Central memory CD8-positive, alpha-beta T cell (primary cell): ENCODE results near the gene ADGRA1.

Source experiments
- ATAC-seq: fragments of 150-1000 bp; cut with Tn5 transposase; replicated peaks from 2 replicates; pipeline ENCODE4 v1.10.0; 2022; ENCODE audit warnings: mild to moderate bottlenecking, moderate FRiP score, moderate number of reproducible peaks; ENCODE audit not compliant: poor library complexity, severe bottlenecking; ENCODE audit errors: extremely low read depth
- DNase-seq, 2 donors: peaks; one replicate each; pipeline ENCODE4 v3.0.0; 2021; ENCODE audit warnings: low spot score in 2 of 2
- H3K27ac Mint-ChIP-seq: one replicate; pipeline ENCODE4 v1.8.0; 2022; ENCODE audit warnings: low read depth, mild to moderate bottlenecking, moderate library complexity, mixed read lengths
- H3K27me3 Mint-ChIP-seq: one replicate; pipeline ENCODE4 v1.8.0; 2022; ENCODE audit warnings: mixed read lengths
- H3K36me3 Mint-ChIP-seq: one replicate; pipeline ENCODE4 v1.8.0; 2022; ENCODE audit warnings: mild to moderate bottlenecking, moderate library complexity, mixed read lengths; ENCODE audit not compliant: insufficient read depth
- H3K4me1 Mint-ChIP-seq: one replicate; pipeline ENCODE4 v1.8.0; 2022; ENCODE audit warnings: mixed read lengths
- H3K4me3 Mint-ChIP-seq: one replicate; pipeline ENCODE4 v1.8.0; 2022; ENCODE audit warnings: mild to moderate bottlenecking, moderate library complexity, mixed read lengths
- H3K9me3 Mint-ChIP-seq: one replicate; pipeline ENCODE4 v1.8.0; 2022; ENCODE audit warnings: mixed read lengths

The ADGRA1 gene

DNA sequence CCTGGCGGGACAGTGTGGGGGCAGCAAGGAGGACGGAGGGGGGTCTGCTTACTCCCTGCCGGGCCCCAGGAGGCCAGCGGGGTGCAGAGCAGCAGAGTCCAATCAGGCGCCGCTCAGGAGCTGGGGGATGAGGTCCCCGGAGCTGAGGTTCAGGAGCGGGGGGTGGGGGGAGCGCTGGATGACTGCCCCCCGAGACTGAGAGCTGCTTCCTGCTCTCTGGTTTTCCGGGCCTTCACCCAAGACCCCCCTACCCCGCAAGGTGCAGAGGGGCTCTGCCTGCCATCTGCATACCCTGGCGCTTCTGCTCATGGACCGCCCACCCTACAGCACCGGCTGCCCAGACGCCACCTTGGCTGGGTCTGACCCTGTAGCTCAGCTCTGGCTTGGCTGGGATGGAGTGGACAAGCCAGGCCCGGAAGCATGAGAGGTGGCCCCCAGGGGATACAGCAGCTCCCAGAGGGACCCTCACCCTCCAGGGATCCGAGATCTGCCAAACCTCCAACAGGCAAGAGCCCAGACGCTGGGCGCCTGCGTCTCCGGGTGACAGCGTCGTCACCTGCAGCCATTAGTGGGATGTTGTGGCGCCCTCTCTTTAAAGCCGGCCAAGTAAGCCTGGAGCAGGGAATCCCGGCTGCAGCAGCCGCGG lies 73.2 kb downstream of the ADGRA1 start:
- Mint-ChIP-seq H3K36me3 (no peaks in the 10 kb centered on the region), H3K4me3 (peak overlapping the region; percentile 61), H3K27me3 (peaks cover 18% of the 10 kb centered on the region), H3K4me1 (peaks cover 6% of the 10 kb centered on the region), H3K27ac (no peak overlapping the region), H3K9me3 (no peaks in the 10 kb centered on the region)
- ATAC-seq (no peak), DNase-seq (no peak)

DNA sequence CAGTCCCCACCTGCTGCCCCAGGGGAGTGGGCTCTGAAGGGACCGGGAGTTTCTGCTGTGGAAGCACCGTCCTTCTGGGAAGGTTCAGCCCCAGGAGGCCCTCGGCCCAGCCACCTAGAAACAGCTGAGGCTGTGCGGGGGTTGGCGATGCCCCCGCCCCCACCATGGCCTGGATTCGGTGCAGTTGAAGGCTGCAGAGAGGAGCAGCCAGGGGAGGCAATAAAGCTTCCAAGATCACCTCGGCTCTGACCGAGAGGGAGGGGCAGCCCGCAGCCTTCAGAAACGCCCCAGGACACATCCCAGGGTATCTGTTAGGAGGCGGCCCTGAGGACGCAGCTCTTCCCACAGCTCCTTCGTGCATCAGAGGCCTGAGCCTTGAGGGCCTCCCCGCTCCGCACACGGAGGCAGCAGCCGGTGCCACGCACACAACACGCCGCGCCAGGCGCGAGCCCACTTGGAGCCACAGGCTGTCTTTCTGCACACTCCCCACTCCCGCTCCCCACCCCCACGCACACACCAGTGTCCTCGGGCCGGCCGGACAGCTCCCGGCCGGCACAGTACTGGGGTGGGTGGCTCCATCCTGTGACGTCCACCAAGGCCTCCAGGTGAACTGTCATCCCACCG lies 73.9 kb downstream of the ADGRA1 start:
- H3K27ac Mint-ChIP-seq = no peak overlapping the region
- ATAC-seq = no peak
- H3K27me3 Mint-ChIP-seq = peaks cover 18% of the 10 kb centered on the region
- H3K36me3 Mint-ChIP-seq = no peaks in the 10 kb centered on the region
- DNase-seq = no peak
- no peaks in the 10 kb centered on the region for H3K9me3 Mint-ChIP-seq
- H3K4me1 Mint-ChIP-seq = peaks cover 6% of the 10 kb centered on the region
- H3K4me3 Mint-ChIP-seq = peak overlapping the region; percentile 61

DNA sequence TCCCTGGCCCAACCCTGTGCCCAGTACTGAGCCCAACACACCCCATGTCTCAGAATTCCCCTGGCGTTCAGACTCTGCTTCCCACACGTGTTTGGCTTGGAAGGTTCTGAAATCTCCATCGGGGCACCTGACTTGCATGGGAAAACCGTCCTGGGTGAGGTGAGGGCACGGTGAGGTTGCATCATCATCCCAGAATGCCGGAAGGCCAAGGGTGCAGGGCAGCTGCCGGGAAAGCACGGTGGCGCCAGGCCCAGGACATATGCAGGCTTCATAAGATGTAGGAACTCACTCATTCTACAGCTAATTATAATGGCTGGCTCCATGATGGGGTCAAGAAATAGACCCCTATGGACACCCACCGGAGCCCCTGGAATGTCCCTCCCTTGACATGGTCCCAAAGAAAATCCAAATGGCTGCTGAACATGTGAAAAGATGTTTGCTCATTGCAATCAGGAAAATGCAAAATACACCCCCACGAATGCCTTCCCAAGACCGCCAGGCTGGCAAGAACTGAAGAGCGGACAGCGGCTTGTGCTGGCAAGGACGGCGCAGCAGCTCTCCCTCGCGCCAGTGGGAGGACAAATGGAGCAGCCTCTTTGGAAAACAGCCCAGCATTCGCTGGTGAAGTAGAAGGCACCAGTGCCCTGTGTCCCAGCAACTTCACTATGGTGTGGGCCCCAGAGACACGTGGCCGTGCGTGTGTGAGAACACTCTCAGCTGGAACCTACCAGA lies 74.6 kb downstream of the ADGRA1 start:
- Mint-ChIP-seq H3K4me1 (peaks cover 6% of the 10 kb centered on the region), H3K9me3 (no peaks in the 10 kb centered on the region), H3K27ac (no peak overlapping the region), H3K4me3 (no peak overlapping the region), H3K36me3 (no peaks in the 10 kb centered on the region), H3K27me3 (peaks cover 18% of the 10 kb centered on the region)
- ATAC-seq = no peak
- DNase-seq = no peak

DNA sequence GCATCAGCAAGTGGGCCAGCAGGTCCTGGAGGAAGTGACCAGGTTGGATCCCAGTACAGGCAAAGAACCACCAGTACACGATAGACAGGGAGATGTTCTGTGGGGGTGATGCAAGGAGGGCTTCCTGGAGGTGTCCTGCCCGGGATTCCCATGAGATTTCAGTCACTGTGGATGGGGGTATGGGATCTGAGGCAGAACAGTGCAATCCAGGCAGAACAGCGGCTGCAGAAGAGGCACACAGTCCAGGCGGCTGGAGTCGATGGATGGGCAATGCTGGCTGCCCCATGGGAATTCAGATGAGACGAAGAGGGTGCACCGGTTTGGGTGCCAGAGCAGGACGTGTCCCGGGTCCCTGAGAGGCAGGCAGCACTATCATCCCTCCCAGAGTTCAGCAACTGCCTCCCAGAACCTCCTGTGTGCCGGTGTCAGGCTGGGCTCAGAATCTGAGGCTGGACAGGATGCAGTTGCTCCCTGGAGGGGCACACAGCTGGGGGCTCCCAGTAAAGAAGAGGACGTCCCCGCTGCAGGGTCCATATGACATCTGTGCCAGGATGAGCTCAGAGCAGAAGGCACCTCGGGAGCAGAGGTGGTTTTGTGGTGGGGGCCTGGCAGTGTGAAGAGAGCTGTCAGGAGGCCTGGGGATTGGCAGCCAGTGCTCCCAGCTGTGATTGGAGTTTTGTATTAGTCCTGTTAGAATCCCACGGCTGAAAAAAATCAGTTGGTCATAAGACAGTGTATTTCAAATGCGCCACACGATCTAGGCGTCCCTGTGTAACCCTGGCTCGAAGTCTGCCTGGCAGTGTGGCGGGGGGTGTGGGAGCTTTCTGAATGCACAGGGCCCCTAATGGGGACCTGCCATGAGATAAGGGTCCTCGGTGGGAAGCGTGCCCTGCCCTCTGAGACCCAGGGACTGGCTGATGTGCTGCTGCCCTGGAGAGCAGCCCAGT lies 75.5 kb downstream of the ADGRA1 start:
- H3K9me3 Mint-ChIP-seq = no peaks in the 10 kb centered on the region
- no peak overlapping the region for H3K4me3 Mint-ChIP-seq
- H3K27ac Mint-ChIP-seq = no peak overlapping the region
- H3K27me3 Mint-ChIP-seq = peaks cover 18% of the 10 kb centered on the region
- no peaks in the 10 kb centered on the region for H3K36me3 Mint-ChIP-seq
- DNase-seq (no peak), ATAC-seq (no peak)
- peaks cover 6% of the 10 kb centered on the region for H3K4me1 Mint-ChIP-seq

DNA sequence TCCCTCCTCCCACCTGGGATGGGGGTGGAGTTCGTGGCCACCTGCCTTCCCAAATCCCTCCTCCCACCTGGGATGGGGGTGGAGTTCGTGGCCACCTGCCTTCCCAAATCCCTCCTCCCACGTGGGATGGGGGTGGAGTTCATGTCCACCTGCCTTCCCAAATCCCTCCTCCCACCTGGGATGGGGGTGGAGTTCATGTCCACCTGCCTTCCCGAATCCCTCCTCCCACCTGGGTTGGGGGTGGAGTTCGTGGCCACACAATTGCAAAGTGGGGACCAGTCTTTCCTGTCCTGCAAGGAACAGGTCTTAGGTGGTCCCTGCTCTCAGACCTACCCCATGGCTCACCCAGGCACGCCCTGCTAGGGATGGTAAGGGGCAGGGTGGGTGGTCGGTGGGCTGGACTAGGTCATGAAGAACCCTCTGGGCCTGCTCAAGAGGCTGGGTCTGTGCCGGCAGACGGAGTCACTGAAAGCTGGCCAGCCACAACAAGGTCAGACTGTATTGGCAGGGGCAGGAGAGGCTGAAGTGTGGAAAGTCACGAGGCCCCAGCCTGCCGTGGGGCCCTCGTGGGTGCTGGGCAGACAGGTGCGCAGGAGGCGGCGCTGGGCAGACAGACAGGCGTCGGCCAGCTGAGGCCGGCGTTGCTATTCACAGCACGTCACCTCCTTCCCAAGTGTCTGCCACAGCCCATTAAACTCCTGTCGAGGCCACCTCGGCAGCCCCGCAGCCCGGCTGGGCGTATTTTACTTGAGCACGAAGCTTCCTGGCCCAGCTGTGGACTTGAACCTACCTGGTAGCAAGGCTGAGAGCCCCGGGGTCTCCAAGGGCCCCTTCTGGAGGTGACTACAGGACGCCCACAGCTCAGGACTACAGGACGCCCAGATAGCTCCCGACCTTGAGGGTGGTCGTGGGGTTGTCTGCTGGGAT lies 76.4 kb downstream of the ADGRA1 start:
- no peak overlapping the region for H3K27ac Mint-ChIP-seq

DNA sequence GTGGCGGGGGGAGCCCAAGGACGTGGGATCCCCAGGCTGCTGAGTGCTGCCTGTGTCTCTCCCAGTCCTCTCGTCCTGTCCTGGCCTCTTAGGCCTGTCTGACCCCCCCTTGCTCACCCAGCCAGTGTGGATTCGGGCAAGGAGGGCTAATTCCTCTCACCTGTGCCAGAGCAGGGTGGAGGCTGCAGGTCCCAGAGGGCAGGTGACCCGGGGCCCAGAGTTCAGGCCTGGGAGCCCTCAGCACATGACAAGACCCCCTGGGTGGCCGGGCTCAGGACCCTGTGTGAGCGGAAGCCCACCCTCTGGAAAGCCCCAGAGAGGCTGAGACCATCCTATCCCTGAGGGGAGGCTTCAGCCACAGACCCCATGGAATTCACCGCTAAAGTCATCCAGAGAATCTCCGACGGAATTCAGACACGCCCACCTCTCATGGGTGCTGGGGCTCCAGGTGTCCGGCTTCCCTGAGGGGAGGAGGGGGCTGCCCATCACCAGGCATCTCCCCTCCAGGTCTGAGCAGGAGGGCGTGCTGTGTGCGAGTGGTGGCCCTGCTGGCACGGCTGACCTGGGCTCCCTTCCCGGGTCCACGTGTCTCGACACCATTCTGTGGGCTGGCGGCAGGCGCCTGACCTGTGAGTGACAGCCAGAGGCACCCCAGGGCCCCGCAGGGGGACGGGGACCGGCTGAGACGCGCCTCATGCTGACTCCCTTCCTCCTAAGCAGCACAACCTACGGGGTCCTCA lies 77.3 kb downstream of the ADGRA1 start:
- no peak for DNase-seq
- Mint-ChIP-seq H3K27me3 (peaks cover 18% of the 10 kb centered on the region), H3K27ac (no peak overlapping the region), H3K4me3 (no peak overlapping the region), H3K4me1 (peaks cover 6% of the 10 kb centered on the region), H3K9me3 (no peaks in the 10 kb centered on the region), H3K36me3 (no peaks in the 10 kb centered on the region)
- ATAC-seq = no peak

More for the DNA sequence above, 76.4 kb downstream of the ADGRA1 start:
- H3K36me3 Mint-ChIP-seq = no peaks in the 10 kb centered on the region
- H3K27me3 Mint-ChIP-seq = peaks cover 18% of the 10 kb centered on the region
- no peaks in the 10 kb centered on the region for H3K9me3 Mint-ChIP-seq
- DNase-seq (no peak), ATAC-seq (no peak)
- no peak overlapping the region for H3K4me3 Mint-ChIP-seq
- H3K4me1 Mint-ChIP-seq = peaks cover 6% of the 10 kb centered on the region

DNA sequence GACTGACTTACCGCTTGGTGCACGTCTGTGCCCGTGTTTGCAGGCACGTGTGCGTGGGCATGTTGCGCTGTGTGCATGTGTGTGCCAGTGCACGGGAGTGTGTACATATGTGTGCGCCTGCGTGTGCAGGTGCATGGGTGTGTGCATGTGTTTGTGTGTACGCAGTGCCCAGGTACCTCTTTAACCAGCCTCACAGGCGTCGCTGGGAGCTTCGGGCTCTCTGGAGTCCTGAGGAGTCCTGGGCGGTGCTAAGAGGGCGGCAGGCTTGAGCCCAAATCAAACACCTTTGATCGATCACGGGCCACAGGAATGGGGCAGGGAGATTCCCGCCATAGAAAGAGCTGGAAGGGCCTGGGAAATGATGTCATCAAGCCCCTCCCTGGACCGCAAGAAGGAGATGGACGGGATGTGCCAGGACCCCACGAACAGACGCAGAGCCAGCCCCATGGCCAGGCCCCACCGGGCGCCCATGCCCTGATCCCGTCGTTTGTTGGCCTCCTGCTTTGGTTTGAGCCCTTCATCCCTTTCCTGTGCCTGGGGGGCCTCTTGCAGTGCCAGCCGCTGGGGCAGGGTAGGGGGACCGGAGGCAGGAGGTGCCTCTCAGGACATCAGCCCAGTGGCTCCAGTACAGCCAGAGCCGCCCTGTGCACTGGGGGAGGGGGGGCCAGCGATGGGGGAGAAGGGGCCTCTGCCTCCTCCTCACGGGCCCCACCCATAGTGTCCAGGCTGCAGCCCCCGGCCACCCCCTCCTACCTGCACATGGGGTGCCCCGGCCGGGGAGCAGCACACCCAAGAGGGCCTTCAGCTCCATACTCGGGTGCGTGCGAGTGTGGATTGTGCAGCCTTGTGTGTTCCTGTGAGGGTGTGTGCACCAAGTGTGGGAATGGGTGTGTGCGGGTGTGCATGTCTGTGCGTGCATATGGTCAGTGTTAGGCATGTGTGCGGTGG lies 78.1 kb downstream of the ADGRA1 start:
- H3K27me3 Mint-ChIP-seq = peaks cover 18% of the 10 kb centered on the region
- no peak for DNase-seq
- no peak for ATAC-seq

DNA sequence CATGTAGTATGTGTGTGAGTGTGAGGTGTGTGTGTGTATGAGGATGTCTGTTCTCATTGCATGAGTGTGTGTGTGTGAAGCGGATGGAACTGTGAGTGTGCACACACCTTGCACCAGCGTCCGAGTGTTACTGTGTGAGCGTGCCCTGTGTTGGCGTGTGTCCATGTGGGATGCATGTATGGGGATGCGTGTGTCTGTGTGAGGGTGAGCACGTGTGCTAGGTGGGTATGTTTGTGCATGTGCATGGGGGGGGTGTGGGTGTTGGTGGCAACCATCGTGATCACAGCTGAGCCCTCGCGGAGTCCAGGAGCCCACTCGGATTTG lies 78.7 kb downstream of the ADGRA1 start:
- H3K36me3 Mint-ChIP-seq = no peaks in the 10 kb centered on the region
- ATAC-seq (no peak), DNase-seq (no peak)
- H3K4me3 Mint-ChIP-seq = no peak overlapping the region
- peaks cover 18% of the 10 kb centered on the region for H3K27me3 Mint-ChIP-seq
- peaks cover 6% of the 10 kb centered on the region for H3K4me1 Mint-ChIP-seq
- H3K27ac Mint-ChIP-seq = no peak overlapping the region
- no peaks in the 10 kb centered on the region for H3K9me3 Mint-ChIP-seq

More for the DNA sequence above, 78.1 kb downstream of the ADGRA1 start:
- H3K9me3 Mint-ChIP-seq = no peaks in the 10 kb centered on the region
- H3K4me3 Mint-ChIP-seq = no peak overlapping the region
- no peak overlapping the region for H3K27ac Mint-ChIP-seq
- no peaks in the 10 kb centered on the region for H3K36me3 Mint-ChIP-seq
- H3K4me1 Mint-ChIP-seq = peaks cover 6% of the 10 kb centered on the region

DNA sequence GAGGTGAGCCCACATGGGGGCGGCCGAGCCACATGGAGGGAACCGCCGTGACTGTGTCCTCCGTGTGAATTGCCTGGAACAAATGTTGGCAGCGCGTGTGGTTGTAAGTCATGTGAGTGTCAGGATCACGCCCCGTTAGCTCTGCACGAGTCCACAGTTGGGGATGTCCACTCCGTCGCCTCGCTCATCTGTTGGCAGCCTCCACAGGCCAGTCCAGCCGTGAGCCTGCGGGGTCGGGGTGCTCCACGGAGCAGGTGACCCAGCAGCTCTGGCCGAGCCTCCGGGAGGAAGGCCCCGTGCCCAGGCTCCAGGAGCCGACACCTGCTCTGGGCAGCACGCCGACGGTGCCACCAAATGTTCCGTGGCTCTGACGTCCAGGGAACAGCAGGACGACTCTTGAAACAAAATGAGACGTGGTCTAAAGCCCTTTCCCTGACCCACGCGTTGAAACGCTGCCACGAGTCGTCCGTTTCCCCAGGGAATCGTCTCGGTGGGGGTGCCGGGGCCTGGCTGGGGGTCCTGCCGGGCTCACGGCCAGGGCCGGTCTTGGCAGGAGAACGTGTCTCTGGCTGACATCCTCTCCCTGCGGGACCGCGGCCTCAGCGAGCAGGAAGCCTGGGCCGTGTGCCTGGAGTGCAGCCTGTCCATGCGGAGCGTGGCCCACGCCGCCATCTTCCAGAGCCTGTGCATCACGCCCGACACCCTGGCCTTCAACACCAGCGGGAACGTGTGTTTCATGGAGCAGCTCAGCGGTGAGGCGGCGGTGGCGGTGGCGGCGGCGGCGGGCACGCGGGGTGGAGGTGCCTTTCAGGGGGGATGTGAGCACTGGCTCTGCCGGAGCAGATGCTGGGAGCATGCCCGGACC lies 79.3 kb downstream of the ADGRA1 start:
- Mint-ChIP-seq H3K27ac (no peak overlapping the region), H3K36me3 (no peaks in the 10 kb centered on the region), H3K9me3 (no peaks in the 10 kb centered on the region), H3K4me3 (no peak overlapping the region), H3K4me1 (peaks cover 6% of the 10 kb centered on the region), H3K27me3 (peaks cover 22% of the 10 kb centered on the region)
- ATAC-seq (no peak), DNase-seq (no peak)
